H9 (cell line): ENCODE results near the gene CSDE1. TPM values are rescaled to one million over a fixed set of nuclear protein-coding genes. Genes with fewer than 3 reads are reported as not detected.

Source experiments
- DNase-seq: peaks from one replicate; pipeline ENCODE4 v3.0.0-alpha.2; 2017
- H2AFZ ChIP-seq: one replicate; pipeline ENCODE4 v1.6.1; 2013; ENCODE audit warnings: mild to moderate bottlenecking, low read length, control low read depth, moderate library complexity
- H2AK5ac ChIP-seq: 2 replicates; pipeline ENCODE4 v1.6.1; 2013; ENCODE audit warnings: low read length, control low read depth, mixed read lengths; ENCODE audit not compliant: insufficient read length
- H2BK120ac ChIP-seq: one replicate; pipeline ENCODE4 v1.6.1; 2013; ENCODE audit warnings: low read depth, mild to moderate bottlenecking, low read length, control low read depth, inconsistent platforms; ENCODE audit not compliant: poor library complexity, severe bottlenecking
- H2BK12ac ChIP-seq: 2 replicates; pipeline ENCODE4 v1.6.1; 2013; ENCODE audit warnings: low read length, control low read depth, mixed read lengths, low read depth; ENCODE audit not compliant: insufficient read length
- H2BK15ac ChIP-seq: 2 replicates; pipeline ENCODE4 v1.6.1; 2013; ENCODE audit warnings: low read depth, low read length, control low read depth
- H2BK20ac ChIP-seq: one replicate; pipeline ENCODE4 v1.6.1; 2013; ENCODE audit warnings: low read depth, mild to moderate bottlenecking, low read length, control low read depth, inconsistent platforms; ENCODE audit not compliant: poor library complexity, severe bottlenecking
- H2BK5ac ChIP-seq: 2 replicates; pipeline ENCODE4 v1.6.1; 2013; ENCODE audit warnings: low read length, control low read depth, mixed read lengths; ENCODE audit not compliant: insufficient read length
- H3K14ac ChIP-seq: 2 replicates; pipeline ENCODE4 v1.6.1; 2013; ENCODE audit warnings: low read length, control low read depth; ENCODE audit not compliant: insufficient read depth
- H3K18ac ChIP-seq: 2 replicates; pipeline ENCODE4 v1.6.1; 2013; ENCODE audit warnings: low read depth, mild to moderate bottlenecking, mixed read lengths, low read length, control low read depth; ENCODE audit not compliant: insufficient read length
- H3K23ac ChIP-seq: 2 replicates; pipeline ENCODE4 v1.6.1; 2013; ENCODE audit warnings: low read length, control low read depth, mixed read lengths, low read depth; ENCODE audit not compliant: insufficient read length
- H3K23me2 ChIP-seq: 2 replicates; pipeline ENCODE4 v1.6.1; 2013; ENCODE audit warnings: low read depth, mild to moderate bottlenecking, mixed read lengths, low read length, control low read depth; ENCODE audit not compliant: insufficient read length, poor library complexity, severe bottlenecking
- H3K27ac ChIP-seq: 2 replicates; pipeline ENCODE4 v1.5.1; 2013; ENCODE audit warnings: low read length, control low read depth, mixed read lengths, low read depth; ENCODE audit not compliant: insufficient read length
- H3K27me3 ChIP-seq: 2 replicates; pipeline ENCODE4 v1.6.1; 2013; ENCODE audit warnings: low read length, control low read depth, inconsistent platforms; ENCODE audit not compliant: insufficient read depth
- H3K4ac ChIP-seq: 2 replicates; pipeline ENCODE4 v1.6.1; 2013; ENCODE audit warnings: low read depth, mild to moderate bottlenecking, control low read depth, inconsistent platforms, low read length, moderate library complexity
- H3K4me1 ChIP-seq: 2 replicates; pipeline ENCODE4 v1.6.1; 2013; ENCODE audit warnings: low read length, control low read depth, inconsistent platforms; ENCODE audit not compliant: insufficient read depth
- H3K4me2 ChIP-seq: 2 replicates; pipeline ENCODE4 v1.6.1; 2013; ENCODE audit warnings: low read length, control low read depth, mixed read lengths; ENCODE audit not compliant: insufficient read length, insufficient read depth
- H3K56ac ChIP-seq: 2 replicates; pipeline ENCODE4 v1.6.1; 2013; ENCODE audit warnings: low read depth, mild to moderate bottlenecking, mixed read lengths, low read length, control low read depth; ENCODE audit not compliant: insufficient read length
- H3K79me1 ChIP-seq: 2 replicates; pipeline ENCODE4 v1.6.1; 2013; ENCODE audit warnings: low read depth, mild to moderate bottlenecking, moderate library complexity, low read length, control low read depth, inconsistent platforms; ENCODE audit not compliant: insufficient read depth, poor library complexity, severe bottlenecking
- H3K79me2 ChIP-seq: 2 replicates; pipeline ENCODE4 v1.6.1; 2013; ENCODE audit warnings: low read length, control low read depth, inconsistent platforms; ENCODE audit not compliant: insufficient read depth
- H3K9ac ChIP-seq: 2 replicates; pipeline ENCODE4 v1.6.1; 2013; ENCODE audit warnings: low read length, control low read depth, mixed read lengths; ENCODE audit not compliant: insufficient read length; ENCODE audit errors: extremely low read depth
- H3K9me3 ChIP-seq: one replicate; pipeline ENCODE4 v1.6.1; 2013; ENCODE audit warnings: low read depth, low read length, inconsistent platforms; ENCODE audit not compliant: control insufficient read depth
- H3T11ph ChIP-seq: one replicate; pipeline ENCODE4 v1.6.1; 2013; ENCODE audit warnings: mild to moderate bottlenecking, low read length, control low read depth, inconsistent platforms
- H4K20me1 ChIP-seq: one replicate; pipeline ENCODE4 v1.6.1; 2013; ENCODE audit not compliant: control insufficient read depth, insufficient read length, insufficient read depth
- H4K5ac ChIP-seq: 2 replicates; pipeline ENCODE4 v1.6.1; 2013; ENCODE audit warnings: low read depth, mild to moderate bottlenecking, mixed read lengths, low read length, control low read depth; ENCODE audit not compliant: insufficient read length
- H4K8ac ChIP-seq: replicated peaks from 2 replicates; pipeline ENCODE4 v1.6.1; 2013; ENCODE audit warnings: low read length, control low read depth, mixed read lengths, low read depth; ENCODE audit not compliant: insufficient read length
- H4K91ac ChIP-seq: 2 replicates; pipeline ENCODE4 v1.6.1; 2013; ENCODE audit warnings: low read depth, mild to moderate bottlenecking, moderate library complexity, mixed read lengths, low read length, control low read depth; ENCODE audit not compliant: insufficient read length
- H3K27ac Mint-ChIP-seq, 3 experiments: 2 replicates in 2 of 3; 3 replicates in 1 of 3; pipeline ENCODE4 v1.8.0; 2020 to 2021; ENCODE audit warnings: mixed read lengths in 3 of 3, mild to moderate bottlenecking in 1 of 3, moderate library complexity in 1 of 3
- H3K27me3 Mint-ChIP-seq: 2 replicates; pipeline ENCODE4 v1.8.0; 2021; ENCODE audit warnings: low read depth, mild to moderate bottlenecking, moderate library complexity, mixed read lengths
- H3K36me3 Mint-ChIP-seq, 3 experiments: 2 replicates in 2 of 3; 3 replicates in 1 of 3; pipeline ENCODE4 v1.8.0; 2020 to 2021; ENCODE audit warnings: low read depth in 3 of 3, mixed read lengths in 3 of 3; ENCODE audit not compliant: insufficient read depth in 1 of 3
- H3K4me1 Mint-ChIP-seq, 2 experiments: 2 replicates each; pipeline ENCODE4 v1.8.0; 2020; ENCODE audit warnings: mixed read lengths in 2 of 2
- H3K4me3 Mint-ChIP-seq, 2 experiments: 2 replicates in 1 of 2; 3 replicates in 1 of 2; pipeline ENCODE4 v1.8.0; 2020 to 2021; ENCODE audit warnings: mild to moderate bottlenecking in 2 of 2, mixed read lengths in 2 of 2, moderate library complexity in 1 of 2
- H3K9me3 Mint-ChIP-seq, 2 experiments: 2 replicates in 1 of 2; 3 replicates in 1 of 2; pipeline ENCODE4 v1.8.0; 2020; ENCODE audit warnings: mild to moderate bottlenecking in 2 of 2, mixed read lengths in 2 of 2, moderate library complexity in 1 of 2
- WGBS: extraction: QIAGEN DNeasy Blood & Tissue Kit; methylation state at CpG from one replicate; pipeline ENCODE4 v1.1.7; 2013; ENCODE audit warnings: missing lambda C conversion rate, low lambda C conversion rate, mixed read lengths; ENCODE audit not compliant: insufficient read length; ENCODE audit errors: extremely low coverage; 5-methylcytosine and 5-hydroxymethylcytosine counted together
- total RNA-seq: library from RNA; stranded (reverse); gene quantifications from 2 replicates; pipeline ENCODE4 v1.2.1, GENCODE V29; 2021
- TF ChIP-seq, protein P1 (sequence below): fragments of 200-600 bp; sonication (generic); conservative IDR thresholded peaks from 3 replicates; pipeline ENCODE4 v1.8.0; 2021; ENCODE audit warnings: antibody characterized with exemption, mild to moderate bottlenecking

The CSDE1 gene
- total RNA-seq, 1 experiment from 2014 or later, result 645 TPM

GRCh38 chr1:114695430-114696058 lies 62.2 kb downstream of the CSDE1 start, which contains the start of gene AMPD1:
AMPD1 (minus strand) TSS chr1:114695546; CDS start chr1:114695471, 75 bp downstream.
- H2AFZ ChIP-seq, result no peak within 1 kb of the TSS

More at GRCh38 chr1:114695430-114696058, 62.2 kb downstream of the CSDE1 start, which contains the start of gene AMPD1:
- H3K4me1 Mint-ChIP-seq, result no peaks in the 10 kb centered on the region
- H3K4ac ChIP-seq, result no peak within 1 kb of the TSS
- no peak within 1 kb of the TSS for H4K91ac ChIP-seq
- H3K18ac ChIP-seq, result no peak within 1 kb of the TSS
- H3T11ph ChIP-seq, result no peak within 1 kb of the TSS
- H3K9me3 Mint-ChIP-seq, result no peaks in the 10 kb centered on the region
- no peak within 1 kb of the TSS for H2AK5ac ChIP-seq
- TF ChIP-seq, protein P1, sequence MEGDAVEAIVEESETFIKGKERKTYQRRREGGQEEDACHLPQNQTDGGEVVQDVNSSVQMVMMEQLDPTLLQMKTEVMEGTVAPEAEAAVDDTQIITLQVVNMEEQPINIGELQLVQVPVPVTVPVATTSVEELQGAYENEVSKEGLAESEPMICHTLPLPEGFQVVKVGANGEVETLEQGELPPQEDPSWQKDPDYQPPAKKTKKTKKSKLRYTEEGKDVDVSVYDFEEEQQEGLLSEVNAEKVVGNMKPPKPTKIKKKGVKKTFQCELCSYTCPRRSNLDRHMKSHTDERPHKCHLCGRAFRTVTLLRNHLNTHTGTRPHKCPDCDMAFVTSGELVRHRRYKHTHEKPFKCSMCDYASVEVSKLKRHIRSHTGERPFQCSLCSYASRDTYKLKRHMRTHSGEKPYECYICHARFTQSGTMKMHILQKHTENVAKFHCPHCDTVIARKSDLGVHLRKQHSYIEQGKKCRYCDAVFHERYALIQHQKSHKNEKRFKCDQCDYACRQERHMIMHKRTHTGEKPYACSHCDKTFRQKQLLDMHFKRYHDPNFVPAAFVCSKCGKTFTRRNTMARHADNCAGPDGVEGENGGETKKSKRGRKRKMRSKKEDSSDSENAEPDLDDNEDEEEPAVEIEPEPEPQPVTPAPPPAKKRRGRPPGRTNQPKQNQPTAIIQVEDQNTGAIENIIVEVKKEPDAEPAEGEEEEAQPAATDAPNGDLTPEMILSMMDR, result no peak
- DNase-seq, result no peak
- no CpG with 5 or more reads among the region's 6 CpGs for WGBS
- H3K27me3 Mint-ChIP-seq, result peaks cover 7% of the 10 kb centered on the region
- no peak within 1 kb of the TSS for H2BK20ac ChIP-seq
- no peak within 1 kb of the TSS for H3K4me3 Mint-ChIP-seq
- no peaks in the 10 kb centered on the region for H4K20me1 ChIP-seq
- no peak within 1 kb of the TSS for H3K4me2 ChIP-seq
- H2BK5ac ChIP-seq, result no peak within 1 kb of the TSS
- no peaks in the 10 kb centered on the region for H3K79me1 ChIP-seq
- H3K27ac Mint-ChIP-seq, result no peak within 1 kb of the TSS; a peak in 2 of 7 replicates
- H3K23ac ChIP-seq, result no peak within 1 kb of the TSS
- no peaks in the 10 kb centered on the region for H3K9me3 ChIP-seq
- no peaks in the 10 kb centered on the region for H3K4me1 ChIP-seq
- H2BK120ac ChIP-seq, result no peak within 1 kb of the TSS
- H3K23me2 ChIP-seq, result no peaks in the 10 kb centered on the region
- H2BK12ac ChIP-seq, result no peak within 1 kb of the TSS
- H4K5ac ChIP-seq, result no peak within 1 kb of the TSS
- H3K27ac ChIP-seq, result no peak within 1 kb of the TSS
- H3K79me2 ChIP-seq, result no peaks in the 10 kb centered on the region
- no peaks in the 10 kb centered on the region for H3K36me3 Mint-ChIP-seq
- H3K27me3 ChIP-seq, result no peaks in the 10 kb centered on the region
- no peak within 1 kb of the TSS for H4K8ac ChIP-seq
- no peak within 1 kb of the TSS for H3K56ac ChIP-seq
- no peak within 1 kb of the TSS for H3K9ac ChIP-seq
- H2BK15ac ChIP-seq, result no peak within 1 kb of the TSS
- no peak within 1 kb of the TSS for H3K14ac ChIP-seq
